Body of pancreas (tissue), 4 donors: ENCODE measurements around the gene NTF3. TPM values are rescaled to one million over a fixed set of nuclear protein-coding genes. Genes with fewer than 3 reads are reported as not detected.

Experiments
- ATAC-seq: fragments of 150-250 bp; one replicate; pipeline ENCODE4 v1.9.1; 2016
- DNase-seq, 4 donors: peaks; one replicate each; pipeline ENCODE4 v3.0.0-alpha.2; 2019
- H3K27ac ChIP-seq, 4 donors: fragments of 200-600 bp; sonication (generic); 1 replicate in 3 of 4; 2 replicates in 1 of 4; pipeline versions ENCODE4 v1.5.1 to v1.6.1; 2016 to 2019; ENCODE audit warnings: mild to moderate bottlenecking in 1 of 4, mixed read lengths in 1 of 4, moderate library complexity in 1 of 4
- H3K27me3 ChIP-seq, 2 donors: fragments of 200-600 bp; sonication (generic); one replicate each; pipeline ENCODE4 v1.6.0; 2016; ENCODE audit warnings: mild to moderate bottlenecking in 1 of 2
- H3K36me3 ChIP-seq, 2 donors: fragments of 200-600 bp; sonication (generic); replicated peaks in 1 of 2; 2 replicates each; pipeline ENCODE4 v1.5.1; 2016; ENCODE audit warnings: low read depth in 2 of 2; ENCODE audit not compliant: insufficient read depth in 1 of 2
- H3K4me1 ChIP-seq: fragments of 200-600 bp; sonication (generic); one replicate; pipeline ENCODE4 v1.6.0; 2016
- H3K4me3 ChIP-seq, 2 donors: fragments of 200-600 bp; sonication (generic); 1 replicate in 1 of 2; 2 replicates in 1 of 2; pipeline ENCODE4 v1.5.1; 2016 to 2019
- H3K9me3 ChIP-seq, 3 donors: fragments of 200-600 bp; sonication (generic); 1 replicate in 2 of 3; 2 replicates in 1 of 3; pipeline ENCODE4 v1.5.1; 2016
- POLR2A ChIP-seq, 3 donors: fragments of 450-650 bp; IDR thresholded peaks; one replicate each; pipeline ENCODE4 v1.6.1; 2016; ENCODE audit warnings: antibody characterized with exemption in 3 of 3, mild to moderate bottlenecking in 2 of 3
- WGBS, 2 donors: methylation state at CpG; one replicate each; pipeline ENCODE4 v1.1.5; 2017; 5-methylcytosine and 5-hydroxymethylcytosine counted together
- intact Hi-C: fragments of 100-400 bp; cut with DNase I; formaldehyde crosslinking; loops from one replicate; pipeline ENCODE4 v1.15.1; 2023
- total RNA-seq, 2 donors: library from RNA; depleted of rRNA; stranded (reverse); fragments of >200 nt; gene quantifications; one replicate each; pipeline ENCODE4 v1.1.0, GENCODE V29; 2016
- TF ChIP-seq, protein P1 (sequence below), 7 experiments: fragments of 450-650 bp in 4 of 7; fragments of 200-600 bp in 3 of 7; sonication (generic) in 3 of 7; IDR thresholded peaks; one replicate each; pipeline ENCODE4 v1.5.1; 2016 to 2019; ENCODE audit warnings: antibody characterized with exemption in 7 of 7

The NTF3 gene
- total RNA-seq, 2 donors from 2014 or later: not detected

DNA sequence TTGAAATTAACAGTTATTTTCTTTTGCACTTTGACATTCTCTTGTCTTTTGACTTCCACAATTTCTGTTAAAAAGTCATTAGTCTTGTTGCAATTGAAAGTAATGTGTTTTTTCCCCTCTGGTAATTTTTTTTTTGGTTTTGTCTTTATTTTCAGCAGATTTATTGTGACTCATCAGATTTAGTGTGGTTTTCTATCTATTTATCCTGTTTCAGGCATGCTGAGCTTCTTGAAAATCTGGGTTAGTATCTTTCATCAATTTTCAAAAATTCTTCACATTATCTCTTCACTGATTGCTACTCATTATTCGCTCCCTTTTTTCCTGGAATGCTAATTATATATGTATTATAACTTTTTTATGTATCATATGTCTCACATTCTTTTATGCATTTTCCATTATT is 15.3 kb upstream of the NTF3 start:
- Histone ChIP-seq H3K4me1 (no peaks in the 10 kb centered on the region), H3K27ac (no peak overlapping the region), H3K27me3 (no peaks in the 10 kb centered on the region), H3K9me3 (no peaks in the 10 kb centered on the region), H3K36me3 (no peaks in the 10 kb centered on the region), H3K4me3 (no peak overlapping the region)
- 81 to 86% methylated on average over 1 of the region's 1 CpG for WGBS, 2 donors
- ATAC-seq (no peak), DNase-seq (no peak)
- intact Hi-C loops: no loop called here
- no peak for TF ChIP-seq POLR2A (IDR thresholded peaks at IDR 0.05)
- TF ChIP-seq, protein P1, sequence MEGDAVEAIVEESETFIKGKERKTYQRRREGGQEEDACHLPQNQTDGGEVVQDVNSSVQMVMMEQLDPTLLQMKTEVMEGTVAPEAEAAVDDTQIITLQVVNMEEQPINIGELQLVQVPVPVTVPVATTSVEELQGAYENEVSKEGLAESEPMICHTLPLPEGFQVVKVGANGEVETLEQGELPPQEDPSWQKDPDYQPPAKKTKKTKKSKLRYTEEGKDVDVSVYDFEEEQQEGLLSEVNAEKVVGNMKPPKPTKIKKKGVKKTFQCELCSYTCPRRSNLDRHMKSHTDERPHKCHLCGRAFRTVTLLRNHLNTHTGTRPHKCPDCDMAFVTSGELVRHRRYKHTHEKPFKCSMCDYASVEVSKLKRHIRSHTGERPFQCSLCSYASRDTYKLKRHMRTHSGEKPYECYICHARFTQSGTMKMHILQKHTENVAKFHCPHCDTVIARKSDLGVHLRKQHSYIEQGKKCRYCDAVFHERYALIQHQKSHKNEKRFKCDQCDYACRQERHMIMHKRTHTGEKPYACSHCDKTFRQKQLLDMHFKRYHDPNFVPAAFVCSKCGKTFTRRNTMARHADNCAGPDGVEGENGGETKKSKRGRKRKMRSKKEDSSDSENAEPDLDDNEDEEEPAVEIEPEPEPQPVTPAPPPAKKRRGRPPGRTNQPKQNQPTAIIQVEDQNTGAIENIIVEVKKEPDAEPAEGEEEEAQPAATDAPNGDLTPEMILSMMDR (IDR thresholded peaks at IDR 0.05): no peak

DNA sequence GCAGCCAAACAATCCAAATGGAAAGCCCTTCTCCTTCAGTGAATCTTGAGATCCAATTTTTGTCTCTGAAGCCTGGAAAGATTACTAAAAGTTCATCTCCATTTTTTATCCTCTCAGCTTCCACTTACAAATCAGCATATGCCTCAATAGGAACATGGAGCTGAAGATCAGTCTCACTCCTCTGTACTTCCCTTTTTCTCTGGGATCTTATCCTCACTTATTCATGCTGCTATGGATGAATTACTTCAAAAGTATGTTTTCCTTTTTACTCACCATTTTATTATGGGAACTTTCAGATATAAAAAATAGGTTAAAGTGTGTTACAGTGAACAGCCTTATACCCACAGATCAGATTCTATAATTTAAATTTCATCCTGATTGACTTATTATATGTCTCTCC is 14.4 kb upstream of the NTF3 start:
- H3K9me3 ChIP-seq: no peaks in the 10 kb centered on the region
- H3K36me3 ChIP-seq: no peaks in the 10 kb centered on the region
- ATAC-seq (no peak), DNase-seq (no peak)
- no peaks in the 10 kb centered on the region for H3K27me3 ChIP-seq
- no peak overlapping the region for H3K4me3 ChIP-seq
- no peak for TF ChIP-seq POLR2A (IDR thresholded peaks at IDR 0.05)
- TF ChIP-seq, protein P1 (IDR thresholded peaks at IDR 0.05): no peak
- H3K27ac ChIP-seq: no peak overlapping the region
- intact Hi-C loops: no loop called here
- no peaks in the 10 kb centered on the region for H3K4me1 ChIP-seq

DNA sequence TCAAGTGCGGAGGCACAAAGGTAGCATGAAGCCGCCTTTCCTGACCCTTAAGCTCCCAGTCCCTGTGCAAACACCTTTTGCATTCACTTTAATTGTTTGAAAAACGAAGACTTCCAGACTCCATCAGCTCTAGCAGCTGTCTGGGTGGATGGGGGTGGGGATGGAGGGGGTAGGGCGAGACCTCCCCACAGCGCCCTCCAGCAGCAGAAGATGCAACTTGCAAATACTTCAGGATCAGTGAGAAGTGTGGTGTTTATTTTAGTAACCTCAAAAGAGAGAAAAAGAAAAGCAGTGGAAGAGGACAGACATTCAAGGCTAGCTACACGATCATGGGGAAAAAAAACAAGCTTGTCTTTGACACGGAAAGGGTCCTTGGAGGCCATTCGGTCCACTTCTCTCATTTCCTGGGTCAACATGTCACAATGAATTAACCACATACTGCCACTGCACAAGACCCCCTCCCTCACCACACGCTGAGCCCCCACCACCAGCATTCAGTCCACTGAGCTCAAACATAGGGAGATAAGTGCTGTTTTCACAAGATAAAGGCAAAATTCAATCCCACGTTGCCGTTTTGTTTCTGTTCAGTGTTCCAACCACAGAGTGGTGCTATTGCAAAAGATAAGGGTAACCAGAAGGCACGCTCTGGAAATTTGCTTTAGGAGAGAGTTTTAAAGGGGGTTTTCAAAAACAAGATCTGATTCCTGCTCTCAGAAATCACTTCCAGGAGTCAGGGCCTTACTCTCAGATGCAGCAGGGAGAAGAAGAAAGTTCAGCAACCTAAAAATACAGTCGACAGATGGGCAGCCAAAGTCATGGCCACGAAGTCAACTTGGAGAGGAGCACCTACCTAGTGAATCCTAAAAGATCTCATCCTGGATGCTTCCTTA is 3.3 kb upstream of the NTF3 start:
- no peaks in the 10 kb centered on the region for H3K9me3 ChIP-seq
- DNase-seq (no peak), ATAC-seq (no peak)
- H3K4me1 ChIP-seq: peaks cover 32% of the 10 kb centered on the region
- TF ChIP-seq POLR2A (IDR thresholded peaks at IDR 0.05): no peak
- TF ChIP-seq, protein P1 (IDR thresholded peaks at IDR 0.05): peak in 5 of 7 experiments; percentile 21 to 51 (median 47)
- H3K27me3 ChIP-seq: peaks cover 0 to 40% of the 10 kb centered on the region in 2 donors
- H3K4me3 ChIP-seq: no peak overlapping the region
- H3K36me3 ChIP-seq: no peaks in the 10 kb centered on the region
- 10% methylated on average over 14 of the region's 14 CpGs for WGBS, 2 donors
- intact Hi-C loops: no loop called here
- no peak overlapping the region for H3K27ac ChIP-seq

DNA sequence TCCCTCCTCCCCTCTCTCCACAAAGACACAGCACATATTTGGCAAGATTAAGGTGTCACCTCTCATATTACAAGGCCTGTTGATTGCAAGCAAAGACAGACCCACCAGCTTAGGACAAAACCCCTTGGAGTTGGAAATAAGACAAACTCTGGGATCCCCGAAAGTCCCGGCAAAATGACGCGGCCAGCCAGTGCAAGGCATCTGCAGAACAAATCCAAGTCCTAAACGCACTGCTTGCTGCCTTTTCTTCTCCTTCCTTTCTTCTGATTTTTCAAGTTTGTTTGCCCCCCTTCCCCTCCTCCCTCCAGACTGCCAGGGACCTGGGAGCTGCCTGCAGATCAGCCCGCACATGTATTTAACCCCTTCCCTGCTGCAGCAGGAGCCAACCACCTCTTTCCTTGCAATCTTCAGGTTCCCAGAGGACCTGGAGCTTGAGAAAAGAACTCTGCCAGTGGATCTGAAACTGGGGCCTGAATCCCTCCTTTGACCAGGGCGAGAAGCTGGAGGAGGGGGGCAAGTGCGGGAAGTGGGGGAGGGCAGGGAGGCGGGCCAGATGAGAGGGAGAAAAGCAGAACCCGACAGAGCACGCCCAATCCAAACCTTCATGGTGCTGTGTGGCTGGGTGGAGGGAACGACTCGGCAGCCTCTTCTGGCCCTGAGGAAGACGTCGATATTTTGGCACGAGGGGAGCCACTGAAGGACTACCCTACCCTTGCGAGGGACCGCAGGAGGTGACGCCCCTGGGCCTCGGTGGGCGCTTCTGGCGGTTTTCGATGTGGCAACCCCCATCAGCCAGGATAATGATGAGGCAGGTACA is 2.0 kb upstream of the NTF3 start:
- no peaks in the 10 kb centered on the region for H3K9me3 ChIP-seq
- WGBS, 2 donors: 6 to 10% methylated on average over 22 to 23 of the region's 23 CpGs
- H3K27ac ChIP-seq: no peak overlapping the region
- TF ChIP-seq POLR2A (IDR thresholded peaks at IDR 0.05): no peak
- TF ChIP-seq, protein P1 (IDR thresholded peaks at IDR 0.05): no peak
- intact Hi-C loops: no loop called here
- H3K27me3 ChIP-seq: peaks cover 0 to 40% of the 10 kb centered on the region in 2 donors
- DNase-seq (no peak), ATAC-seq (no peak)
- no peaks in the 10 kb centered on the region for H3K36me3 ChIP-seq
- H3K4me3 ChIP-seq: no peak overlapping the region
- peaks cover 34% of the 10 kb centered on the region for H3K4me1 ChIP-seq
